Fibroblast of lung (primary cell): ENCODE measurements around the gene MTMR3.

Experiments used
- EZH2 ChIP-seq: IDR thresholded peaks from 2 replicates; pipeline ENCODE4 v1.5.1; 2012; ENCODE audit warnings: low read length, control low read depth, mild to moderate bottlenecking; ENCODE audit errors: missing control alignments
- TF ChIP-seq, protein P1 (sequence below), 2 donors: IDR thresholded peaks in 1 of 2; conservative IDR thresholded peaks in 1 of 2; 1 replicate in 1 of 2; 2 replicates in 1 of 2; pipeline ENCODE4 v1.5.1; 2011 to 2012; ENCODE audit warnings: low read length in 2 of 2, control low read depth in 1 of 2, inconsistent platforms in 1 of 2, low read depth in 1 of 2, mild to moderate bottlenecking in 1 of 2

DNA sequence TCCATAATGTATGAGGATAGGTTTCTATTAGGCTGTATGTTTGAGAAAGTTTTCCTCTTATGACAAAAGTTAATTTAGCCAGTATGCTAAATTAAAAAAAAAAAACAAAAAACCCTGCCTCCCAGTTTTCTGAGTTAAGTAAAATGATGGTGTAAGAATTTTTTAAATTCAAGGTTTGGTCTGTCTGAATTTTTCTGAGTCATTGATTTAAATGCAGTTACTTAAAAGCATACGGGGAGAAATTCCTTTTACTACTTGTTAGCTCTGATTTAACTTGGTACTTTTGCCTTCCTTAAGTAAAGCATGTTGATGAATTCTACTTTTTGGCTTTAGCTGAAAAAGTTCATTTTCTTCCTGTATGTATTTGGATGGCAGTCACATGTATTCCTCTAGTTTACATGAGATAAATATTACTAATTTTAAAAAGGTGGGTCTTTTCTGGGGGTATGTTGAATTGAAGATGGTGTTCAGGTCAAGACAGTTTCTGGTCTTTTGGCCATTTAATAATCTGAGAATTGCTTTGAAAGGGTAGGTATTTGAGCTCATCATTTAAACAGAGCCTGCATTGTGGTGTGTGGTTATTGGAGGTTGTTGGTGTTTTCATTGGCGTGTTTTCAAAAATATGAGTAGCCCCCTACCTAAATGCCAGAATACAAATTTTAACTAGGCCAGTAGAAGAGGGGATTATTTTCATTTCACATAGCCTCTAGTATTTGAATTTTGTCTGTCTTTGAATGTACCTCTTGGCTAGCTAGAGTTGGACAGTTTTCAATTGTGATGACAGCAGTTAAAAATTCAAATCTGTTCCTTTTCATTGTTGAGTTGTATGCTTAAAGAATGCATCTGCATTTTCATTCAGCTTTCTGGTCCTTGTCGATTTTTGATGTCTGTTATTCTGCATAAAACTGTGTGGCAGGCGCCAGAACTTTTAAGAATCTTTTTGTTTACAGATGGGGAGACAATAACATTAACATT lies 64.7 kb downstream of the MTMR3 start:
- no peak for TF ChIP-seq EZH2
- TF ChIP-seq, protein P1, sequence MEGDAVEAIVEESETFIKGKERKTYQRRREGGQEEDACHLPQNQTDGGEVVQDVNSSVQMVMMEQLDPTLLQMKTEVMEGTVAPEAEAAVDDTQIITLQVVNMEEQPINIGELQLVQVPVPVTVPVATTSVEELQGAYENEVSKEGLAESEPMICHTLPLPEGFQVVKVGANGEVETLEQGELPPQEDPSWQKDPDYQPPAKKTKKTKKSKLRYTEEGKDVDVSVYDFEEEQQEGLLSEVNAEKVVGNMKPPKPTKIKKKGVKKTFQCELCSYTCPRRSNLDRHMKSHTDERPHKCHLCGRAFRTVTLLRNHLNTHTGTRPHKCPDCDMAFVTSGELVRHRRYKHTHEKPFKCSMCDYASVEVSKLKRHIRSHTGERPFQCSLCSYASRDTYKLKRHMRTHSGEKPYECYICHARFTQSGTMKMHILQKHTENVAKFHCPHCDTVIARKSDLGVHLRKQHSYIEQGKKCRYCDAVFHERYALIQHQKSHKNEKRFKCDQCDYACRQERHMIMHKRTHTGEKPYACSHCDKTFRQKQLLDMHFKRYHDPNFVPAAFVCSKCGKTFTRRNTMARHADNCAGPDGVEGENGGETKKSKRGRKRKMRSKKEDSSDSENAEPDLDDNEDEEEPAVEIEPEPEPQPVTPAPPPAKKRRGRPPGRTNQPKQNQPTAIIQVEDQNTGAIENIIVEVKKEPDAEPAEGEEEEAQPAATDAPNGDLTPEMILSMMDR (conservative IDR thresholded peaks at IDR 0.05 in 1 of 2, IDR thresholded peaks at IDR 0.05 in 1 of 2; ENCODE audit: low read depth in 1 of 2, low read length in 2 of 2): no peak
